Trophoblast cell (in vitro differentiated cells and primary cell): ENCODE measurements around the gene CTCF.

Source experiments
- DNase-seq, 2 donors: peaks; one replicate each; pipeline ENCODE4 v3.0.0-alpha.2; 2016
- H2AFZ ChIP-seq: 2 replicates; pipeline ENCODE4 v1.6.1; 2013; ENCODE audit warnings: low read length, moderate library complexity, mild to moderate bottlenecking; ENCODE audit not compliant: insufficient read depth, poor library complexity
- H2AK5ac ChIP-seq: 2 replicates; pipeline ENCODE4 v1.6.1; 2013; ENCODE audit warnings: mild to moderate bottlenecking, low read length
- H2BK120ac ChIP-seq: 2 replicates; pipeline ENCODE4 v1.6.1; 2013; ENCODE audit warnings: low read length, mild to moderate bottlenecking, moderate library complexity; ENCODE audit not compliant: insufficient read depth, poor library complexity
- H2BK12ac ChIP-seq: 2 replicates; pipeline ENCODE4 v1.6.1; 2013; ENCODE audit warnings: mild to moderate bottlenecking, low read length, moderate library complexity
- H2BK5ac ChIP-seq: 2 replicates; pipeline ENCODE4 v1.6.1; 2013; ENCODE audit warnings: low read length, low read depth, moderate library complexity, mild to moderate bottlenecking; ENCODE audit not compliant: poor library complexity
- H3K14ac ChIP-seq: 2 replicates; pipeline ENCODE4 v1.6.1; 2013; ENCODE audit warnings: mild to moderate bottlenecking, low read length
- H3K18ac ChIP-seq: 2 replicates; pipeline ENCODE4 v1.6.1; 2013; ENCODE audit warnings: mild to moderate bottlenecking, low read length
- H3K23ac ChIP-seq: 2 replicates; pipeline ENCODE4 v1.6.1; 2013; ENCODE audit warnings: low read length
- H3K27ac ChIP-seq: 2 replicates; pipeline ENCODE4 v1.5.1; 2013; ENCODE audit warnings: low read depth, mild to moderate bottlenecking, inconsistent platforms, low read length, moderate library complexity
- H3K27me3 ChIP-seq: 2 replicates; pipeline ENCODE4 v1.6.1; 2013; ENCODE audit warnings: inconsistent platforms, mild to moderate bottlenecking, low read length, moderate library complexity; ENCODE audit not compliant: insufficient read depth
- H3K36me3 ChIP-seq, 2 experiments: 1 replicate in 1 of 2; 2 replicates in 1 of 2; pipeline ENCODE4 v1.6.1; 2013; ENCODE audit warnings: low read length in 2 of 2, mild to moderate bottlenecking in 2 of 2, moderate library complexity in 1 of 2; ENCODE audit not compliant: insufficient read depth in 2 of 2, control insufficient read depth in 1 of 2
- H3K4ac ChIP-seq: 2 replicates; pipeline ENCODE4 v1.6.1; 2013; ENCODE audit warnings: low read depth, mild to moderate bottlenecking, low read length, moderate library complexity
- H3K4me1 ChIP-seq, 2 experiments: 1 replicate in 1 of 2; 2 replicates in 1 of 2; pipeline ENCODE4 v1.6.1; 2013; ENCODE audit warnings: low read length in 2 of 2, mild to moderate bottlenecking in 2 of 2, moderate library complexity in 1 of 2; ENCODE audit not compliant: insufficient read depth in 2 of 2, control insufficient read depth in 1 of 2
- H3K4me2 ChIP-seq: 2 replicates; pipeline ENCODE4 v1.6.1; 2013; ENCODE audit warnings: inconsistent platforms, mild to moderate bottlenecking, low read length, moderate library complexity
- H3K4me3 ChIP-seq: 2 replicates; pipeline ENCODE4 v1.5.1; 2013; ENCODE audit warnings: mild to moderate bottlenecking, low read depth, low read length, inconsistent platforms
- H3K79me1 ChIP-seq: one replicate; pipeline ENCODE4 v1.6.1; 2013; ENCODE audit warnings: low read length
- H3K79me2 ChIP-seq: 2 replicates; pipeline ENCODE4 v1.6.1; 2013; ENCODE audit warnings: low read length, mild to moderate bottlenecking; ENCODE audit not compliant: control insufficient read depth, insufficient read depth, poor library complexity
- H3K9ac ChIP-seq: 2 replicates; pipeline ENCODE4 v1.6.1; 2013; ENCODE audit warnings: mild to moderate bottlenecking, low read length
- H3K9me3 ChIP-seq: 2 replicates; pipeline ENCODE4 v1.6.1; 2013; ENCODE audit warnings: low read depth, mild to moderate bottlenecking, control low read depth, inconsistent platforms, low read length; ENCODE audit not compliant: insufficient read depth
- H4K12ac ChIP-seq: 2 replicates; pipeline ENCODE4 v1.6.1; 2013; ENCODE audit warnings: low read depth, mild to moderate bottlenecking, low read length, moderate library complexity
- H4K8ac ChIP-seq: 2 replicates; pipeline ENCODE4 v1.6.1; 2013; ENCODE audit warnings: low read depth, mild to moderate bottlenecking, low read length, moderate library complexity
- H4K91ac ChIP-seq: one replicate; pipeline ENCODE4 v1.6.1; 2013; ENCODE audit warnings: low read depth, mild to moderate bottlenecking, low read length, moderate library complexity
- WGBS: extraction: QIAGEN DNeasy Blood & Tissue Kit; methylation state at CpG from one replicate; pipeline ENCODE4 v1.1.7; 2013; ENCODE audit warnings: missing lambda C conversion rate; ENCODE audit not compliant: insufficient read length, insufficient coverage; ENCODE audit errors: extremely low coverage; 5-methylcytosine and 5-hydroxymethylcytosine counted together

CTCF gene

DNA sequence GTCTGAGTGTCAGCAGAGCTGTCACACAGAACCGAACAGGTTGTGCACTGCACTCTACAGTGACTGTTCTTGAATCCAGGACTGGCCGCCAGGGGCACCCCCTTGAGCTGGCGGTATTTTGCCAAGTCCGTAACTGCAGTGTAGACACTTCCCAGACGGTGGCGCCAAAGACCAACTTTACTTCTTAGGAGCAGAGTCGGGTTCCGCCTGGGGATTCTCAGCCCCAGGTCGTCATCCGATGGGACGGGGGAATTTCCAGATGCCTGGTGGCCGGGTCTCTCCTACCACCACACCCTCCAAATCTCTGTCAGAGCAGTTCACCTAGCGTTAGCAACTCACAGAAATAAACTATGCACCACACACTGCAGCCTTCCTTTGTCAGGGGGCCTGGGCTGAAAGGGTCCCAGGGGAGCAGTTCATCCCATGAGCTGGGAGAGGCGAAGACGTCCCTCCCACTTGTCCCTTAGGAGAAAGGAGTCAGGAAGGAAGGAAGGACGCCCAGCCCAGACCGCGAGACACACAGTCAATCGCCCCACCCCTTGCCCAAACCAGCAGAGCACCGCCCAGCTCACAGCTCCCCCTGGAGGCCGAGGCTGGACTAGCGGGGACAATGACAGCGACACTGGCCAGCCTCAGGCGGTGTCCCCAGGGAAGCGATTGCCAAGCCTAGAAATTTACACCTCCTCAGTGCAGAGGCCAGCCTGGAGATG is 41.1 kb upstream of the CTCF start:
- Histone ChIP-seq H2BK5ac (peak overlapping the region; percentile 41), H3K79me2 (no peaks in the 10 kb centered on the region), H3K27ac (peak overlapping the region; percentile 81), H3K36me3 (no peaks in the 10 kb centered on the region), H4K91ac (peak overlapping the region; percentile 44), H2AK5ac (no peak overlapping the region), H4K12ac (peak overlapping the region; percentile 54), H3K18ac (peak overlapping the region; percentile 56), H3K79me1 (peaks cover 2% of the 10 kb centered on the region), H2AFZ (peak overlapping the region; percentile 9), H3K4me3 (peak overlapping the region; percentile 51), H3K9me3 (no peaks in the 10 kb centered on the region), H3K23ac (no peak overlapping the region), H3K4me1 (peaks cover 16 to 17% of the 10 kb centered on the region in 2 experiments), H4K8ac (peak overlapping the region; percentile 85), H3K9ac (peak overlapping the region; percentile 47), H2BK120ac (peak overlapping the region; percentile 45), H3K4ac (no peak overlapping the region), H3K14ac (peak overlapping the region; percentile 67), H3K27me3 (no peaks in the 10 kb centered on the region), H3K4me2 (peak overlapping the region; percentile 94), H2BK12ac (no peak overlapping the region)
- DNase-seq, result peak; percentile 99 to 100
- no CpG with 5 or more reads among the region's 25 CpGs for WGBS

- no peak overlapping the region for H2AFZ ChIP-seq
- no peaks in the 10 kb centered on the region for H3K9me3 ChIP-seq
- H3K4me1 ChIP-seq, result peaks cover 32 to 34% of the 10 kb centered on the region in 2 experiments
- no peaks in the 10 kb centered on the region for H3K27me3 ChIP-seq
- no peak overlapping the region for H3K23ac ChIP-seq
- peaks cover 24% of the 10 kb centered on the region for H3K79me1 ChIP-seq
- WGBS, result no CpG with 5 or more reads among the region's 11 CpGs
- H3K4me2 ChIP-seq, result no peak overlapping the region
- H3K36me3 ChIP-seq, result no peaks in the 10 kb centered on the region
- no peak overlapping the region for H4K12ac ChIP-seq
- no peak overlapping the region for H3K9ac ChIP-seq
- no peak overlapping the region for H2BK120ac ChIP-seq
- peak in 1 of 2 donors; percentile 47 for DNase-seq
- H4K91ac ChIP-seq, result no peak overlapping the region
- no peak overlapping the region for H2BK5ac ChIP-seq
- H3K4ac ChIP-seq, result no peak overlapping the region
- H2BK12ac ChIP-seq, result no peak overlapping the region
- no peak overlapping the region for H3K18ac ChIP-seq
- H3K79me2 ChIP-seq, result peaks cover 12% of the 10 kb centered on the region
- no peak overlapping the region for H4K8ac ChIP-seq
- H3K14ac ChIP-seq, result no peak overlapping the region
- H3K27ac ChIP-seq, result no peak overlapping the region
- H3K4me3 ChIP-seq, result no peak overlapping the region
- no peak overlapping the region for H2AK5ac ChIP-seq
These were observed 37.0 kb upstream of the CTCF start for GRCh38 chr16:67525176-67525860.

DNA sequence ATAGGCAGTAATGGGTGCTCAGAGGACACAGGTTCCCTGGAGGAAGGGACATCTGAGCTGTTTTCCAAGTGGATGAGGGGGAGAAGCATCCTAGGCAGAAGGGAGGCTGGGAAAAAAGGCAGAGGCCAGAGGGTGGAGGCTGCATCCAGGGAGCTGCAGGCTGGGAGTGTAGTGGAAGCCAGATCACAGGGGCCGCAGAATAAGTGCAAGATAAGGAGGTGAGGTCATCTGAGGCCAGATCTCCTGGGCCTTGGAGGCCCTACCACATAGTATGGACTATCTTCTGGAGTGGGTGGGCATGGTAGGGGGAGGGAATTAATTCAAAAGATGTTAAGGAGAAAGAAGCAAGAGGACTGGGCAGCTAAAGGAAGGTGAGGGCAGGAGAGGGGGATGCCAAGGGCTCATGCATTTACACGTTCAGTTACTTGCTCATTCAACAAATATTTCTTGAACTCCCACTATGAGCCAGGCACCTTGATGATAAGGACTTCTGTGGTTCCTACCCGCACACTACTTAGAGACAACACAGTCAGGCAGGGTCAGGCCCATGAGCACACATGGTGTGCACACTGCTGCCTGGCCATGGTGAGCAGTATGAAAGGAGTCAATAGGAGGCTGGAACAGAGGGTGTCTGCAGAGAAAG is 36.1 kb upstream of the CTCF start:
- H3K27ac ChIP-seq, result no peak overlapping the region
- H3K14ac ChIP-seq, result no peak overlapping the region
- peaks cover 12% of the 10 kb centered on the region for H3K79me2 ChIP-seq
- H4K91ac ChIP-seq, result no peak overlapping the region
- H3K23ac ChIP-seq, result no peak overlapping the region
- no peaks in the 10 kb centered on the region for H3K27me3 ChIP-seq
- H3K4me3 ChIP-seq, result no peak overlapping the region
- H3K4me1 ChIP-seq, result peaks cover 36 to 39% of the 10 kb centered on the region in 2 experiments
- no peak overlapping the region for H2BK12ac ChIP-seq
- H3K9me3 ChIP-seq, result no peaks in the 10 kb centered on the region
- H3K18ac ChIP-seq, result no peak overlapping the region
- H2BK5ac ChIP-seq, result no peak overlapping the region
- no peak overlapping the region for H3K4ac ChIP-seq
- no peaks in the 10 kb centered on the region for H3K36me3 ChIP-seq
- peak; percentile 92 to 94 for DNase-seq
- H2AK5ac ChIP-seq, result no peak overlapping the region
- no peak overlapping the region for H2BK120ac ChIP-seq
- H3K79me1 ChIP-seq, result peaks cover 25% of the 10 kb centered on the region
- no CpG with 5 or more reads among the region's 3 CpGs for WGBS
- H4K8ac ChIP-seq, result no peak overlapping the region
- no peak overlapping the region for H3K4me2 ChIP-seq
- H2AFZ ChIP-seq, result no peak overlapping the region
- H3K9ac ChIP-seq, result no peak overlapping the region
- no peak overlapping the region for H4K12ac ChIP-seq

- H2BK12ac ChIP-seq, result peak within 1 kb of the TSS; percentile 71
- H2AFZ ChIP-seq, result peak within 1 kb of the TSS; percentile 88
- peak within 1 kb of the TSS; percentile 68 for H4K91ac ChIP-seq
- no peaks in the 10 kb centered on the region for H3K27me3 ChIP-seq
- peaks cover 24% of the 10 kb centered on the region for H3K79me1 ChIP-seq
- H3K23ac ChIP-seq, result no peak within 1 kb of the TSS
- peak within 1 kb of the TSS; percentile 64 for H4K8ac ChIP-seq
- H3K4me2 ChIP-seq, result peak within 1 kb of the TSS; percentile 76
- peak within 1 kb of the TSS; percentile 13 for H3K4ac ChIP-seq
- H3K27ac ChIP-seq, result peak within 1 kb of the TSS; percentile 39
- WGBS, result no CpG with 5 or more reads among the region's 45 CpGs
- peak within 1 kb of the TSS; percentile 62 for H2BK120ac ChIP-seq
- H4K12ac ChIP-seq, result peak within 1 kb of the TSS; percentile 92
- peak within 1 kb of the TSS; percentile 76 for H3K4me3 ChIP-seq
- H3K9ac ChIP-seq, result peak within 1 kb of the TSS; percentile 3
- H3K79me2 ChIP-seq, result peaks cover 12% of the 10 kb centered on the region
- H3K36me3 ChIP-seq, result no peaks in the 10 kb centered on the region
- H2AK5ac ChIP-seq, result peak within 1 kb of the TSS; percentile 38
- no peaks in the 10 kb centered on the region for H3K9me3 ChIP-seq
- peak in 1 of 2 donors; percentile 59 for DNase-seq
- H3K18ac ChIP-seq, result peak within 1 kb of the TSS; percentile 95
- peak within 1 kb of the TSS; percentile 35 for H2BK5ac ChIP-seq
- peak within 1 kb of the TSS; percentile 97 for H3K14ac ChIP-seq
- H3K4me1 ChIP-seq, result peaks cover 36 to 39% of the 10 kb centered on the region in 2 experiments
These were observed 34.0 kb upstream of the CTCF start, which contains the start of gene RIPOR1 for GRCh38 chr16:67528222-67528869. Gene RIPOR1 (plus strand): TSS chr16:67528829. CDS start chr16:67538447, 9,618 bp downstream.
